Trophoblast cell (in vitro differentiated cells and primary cell): Measurements from ENCODE around the gene FCGR2B.
"Not testable (repeated sequence)": the region's sequence is repeated elsewhere in the genome, so short reads cannot be mapped to it uniquely, and the experiment has no call there.

ENCODE experiments used
- DNase-seq, 2 donors: peaks; one replicate each; pipeline ENCODE4 v3.0.0-alpha.2; 2016
- H2AFZ ChIP-seq: 2 replicates; pipeline ENCODE4 v1.6.1; 2013; ENCODE audit warnings: low read length, moderate library complexity, mild to moderate bottlenecking; ENCODE audit not compliant: insufficient read depth, poor library complexity
- H2AK5ac ChIP-seq: 2 replicates; pipeline ENCODE4 v1.6.1; 2013; ENCODE audit warnings: mild to moderate bottlenecking, low read length
- H2BK120ac ChIP-seq: 2 replicates; pipeline ENCODE4 v1.6.1; 2013; ENCODE audit warnings: low read length, mild to moderate bottlenecking, moderate library complexity; ENCODE audit not compliant: insufficient read depth, poor library complexity
- H2BK12ac ChIP-seq: 2 replicates; pipeline ENCODE4 v1.6.1; 2013; ENCODE audit warnings: mild to moderate bottlenecking, low read length, moderate library complexity
- H2BK5ac ChIP-seq: 2 replicates; pipeline ENCODE4 v1.6.1; 2013; ENCODE audit warnings: low read length, low read depth, moderate library complexity, mild to moderate bottlenecking; ENCODE audit not compliant: poor library complexity
- H3K14ac ChIP-seq: 2 replicates; pipeline ENCODE4 v1.6.1; 2013; ENCODE audit warnings: mild to moderate bottlenecking, low read length
- H3K18ac ChIP-seq: 2 replicates; pipeline ENCODE4 v1.6.1; 2013; ENCODE audit warnings: mild to moderate bottlenecking, low read length
- H3K23ac ChIP-seq: 2 replicates; pipeline ENCODE4 v1.6.1; 2013; ENCODE audit warnings: low read length
- H3K27ac ChIP-seq: 2 replicates; pipeline ENCODE4 v1.5.1; 2013; ENCODE audit warnings: low read depth, mild to moderate bottlenecking, inconsistent platforms, low read length, moderate library complexity
- H3K27me3 ChIP-seq: 2 replicates; pipeline ENCODE4 v1.6.1; 2013; ENCODE audit warnings: inconsistent platforms, mild to moderate bottlenecking, low read length, moderate library complexity; ENCODE audit not compliant: insufficient read depth
- H3K36me3 ChIP-seq, 2 experiments: 1 replicate in 1 of 2; 2 replicates in 1 of 2; pipeline ENCODE4 v1.6.1; 2013; ENCODE audit warnings: low read length in 2 of 2, mild to moderate bottlenecking in 2 of 2, moderate library complexity in 1 of 2; ENCODE audit not compliant: insufficient read depth in 2 of 2, control insufficient read depth in 1 of 2
- H3K4ac ChIP-seq: 2 replicates; pipeline ENCODE4 v1.6.1; 2013; ENCODE audit warnings: low read depth, mild to moderate bottlenecking, low read length, moderate library complexity
- H3K4me1 ChIP-seq, 2 experiments: 1 replicate in 1 of 2; 2 replicates in 1 of 2; pipeline ENCODE4 v1.6.1; 2013; ENCODE audit warnings: low read length in 2 of 2, mild to moderate bottlenecking in 2 of 2, moderate library complexity in 1 of 2; ENCODE audit not compliant: insufficient read depth in 2 of 2, control insufficient read depth in 1 of 2
- H3K4me2 ChIP-seq: 2 replicates; pipeline ENCODE4 v1.6.1; 2013; ENCODE audit warnings: inconsistent platforms, mild to moderate bottlenecking, low read length, moderate library complexity
- H3K4me3 ChIP-seq: 2 replicates; pipeline ENCODE4 v1.5.1; 2013; ENCODE audit warnings: mild to moderate bottlenecking, low read depth, low read length, inconsistent platforms
- H3K79me1 ChIP-seq: one replicate; pipeline ENCODE4 v1.6.1; 2013; ENCODE audit warnings: low read length
- H3K79me2 ChIP-seq: 2 replicates; pipeline ENCODE4 v1.6.1; 2013; ENCODE audit warnings: low read length, mild to moderate bottlenecking; ENCODE audit not compliant: control insufficient read depth, insufficient read depth, poor library complexity
- H3K9ac ChIP-seq: 2 replicates; pipeline ENCODE4 v1.6.1; 2013; ENCODE audit warnings: mild to moderate bottlenecking, low read length
- H3K9me3 ChIP-seq: 2 replicates; pipeline ENCODE4 v1.6.1; 2013; ENCODE audit warnings: low read depth, mild to moderate bottlenecking, control low read depth, inconsistent platforms, low read length; ENCODE audit not compliant: insufficient read depth
- H4K12ac ChIP-seq: 2 replicates; pipeline ENCODE4 v1.6.1; 2013; ENCODE audit warnings: low read depth, mild to moderate bottlenecking, low read length, moderate library complexity
- H4K8ac ChIP-seq: 2 replicates; pipeline ENCODE4 v1.6.1; 2013; ENCODE audit warnings: low read depth, mild to moderate bottlenecking, low read length, moderate library complexity
- H4K91ac ChIP-seq: one replicate; pipeline ENCODE4 v1.6.1; 2013; ENCODE audit warnings: low read depth, mild to moderate bottlenecking, low read length, moderate library complexity
- WGBS: extraction: QIAGEN DNeasy Blood & Tissue Kit; methylation state at CpG from one replicate; pipeline ENCODE4 v1.1.7; 2013; ENCODE audit warnings: missing lambda C conversion rate; ENCODE audit not compliant: insufficient read length, insufficient coverage; ENCODE audit errors: extremely low coverage; 5-methylcytosine and 5-hydroxymethylcytosine counted together

Gene FCGR2B

DNA sequence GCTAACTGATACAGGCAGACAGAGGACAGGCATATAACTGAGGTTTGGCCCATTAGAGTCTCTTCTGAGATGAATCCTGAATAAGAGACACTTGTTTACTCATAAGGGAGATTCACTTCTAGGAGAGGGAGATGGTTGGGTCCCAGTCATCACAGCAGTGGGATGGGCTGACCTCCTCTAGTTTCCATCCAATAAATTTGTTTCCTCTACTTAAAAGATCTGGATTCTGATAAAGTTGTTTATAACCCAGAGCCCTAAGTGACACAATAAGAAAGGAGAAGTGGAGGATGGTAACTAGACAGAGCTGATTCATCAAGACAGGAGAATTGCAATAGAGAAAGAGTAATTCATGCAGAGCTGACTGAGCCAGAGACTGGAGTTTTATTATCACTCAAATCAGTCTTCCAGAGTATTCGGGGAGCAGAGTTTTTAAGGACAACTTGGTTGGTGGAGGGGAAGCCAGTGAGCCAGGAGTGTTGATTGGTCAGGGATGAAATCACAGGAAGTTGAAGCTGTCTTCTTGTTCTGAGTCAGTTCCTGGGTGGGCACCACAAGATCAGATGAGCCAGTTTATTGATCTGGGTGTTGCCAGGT lies 26.7 kb upstream of the FCGR2B start:
- not testable (repeated sequence) for H4K91ac ChIP-seq
- WGBS = no CpG with 5 or more reads among the region's 1 CpG

DNA sequence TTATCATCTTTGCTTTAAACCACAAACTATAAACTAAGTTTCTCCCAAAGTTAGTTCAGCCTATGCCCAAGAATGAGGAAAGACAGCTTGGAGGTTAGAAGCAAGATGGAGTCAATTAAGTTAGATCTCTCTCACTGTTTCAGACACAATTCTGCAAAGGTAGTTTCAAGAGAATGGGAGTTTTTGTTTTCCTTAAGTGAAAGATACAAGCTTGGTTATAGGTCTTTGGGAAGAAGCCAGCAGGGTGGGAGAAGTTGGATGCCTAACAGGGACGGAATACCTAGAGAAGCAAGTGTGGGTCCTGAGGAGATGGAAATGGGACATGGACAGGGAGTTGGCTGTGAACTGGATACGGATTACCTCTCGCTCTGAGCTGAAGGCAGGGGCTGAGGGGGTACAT lies 26.0 kb upstream of the FCGR2B start:
- not testable (repeated sequence) for H3K4me3 ChIP-seq, H3K27me3 ChIP-seq, H3K9me3 ChIP-seq, H3K27ac ChIP-seq, H3K9ac ChIP-seq, H4K12ac ChIP-seq, H3K79me1 ChIP-seq, H3K36me3 ChIP-seq, H2BK12ac ChIP-seq, H2AK5ac ChIP-seq, H3K4me2 ChIP-seq, H3K4me1 ChIP-seq, H3K14ac ChIP-seq, H3K79me2 ChIP-seq, H2BK5ac ChIP-seq, DNase-seq, H2BK120ac ChIP-seq, H4K8ac ChIP-seq, H2AFZ ChIP-seq, H3K23ac ChIP-seq, H4K91ac ChIP-seq, H3K4ac ChIP-seq, H3K18ac ChIP-seq
- WGBS = no CpG with 5 or more reads among the region's 3 CpGs

More for the DNA sequence above, 26.7 kb upstream of the FCGR2B start:
- H3K9ac ChIP-seq, DNase-seq, H2BK12ac ChIP-seq, H3K9me3 ChIP-seq, H2AFZ ChIP-seq, H3K79me2 ChIP-seq, H2BK5ac ChIP-seq, H4K8ac ChIP-seq, H3K36me3 ChIP-seq, H2AK5ac ChIP-seq, H2BK120ac ChIP-seq, H3K27me3 ChIP-seq, H3K14ac ChIP-seq, H3K4me3 ChIP-seq, H3K23ac ChIP-seq, H4K12ac ChIP-seq, H3K4ac ChIP-seq, H3K18ac ChIP-seq, H3K79me1 ChIP-seq, H3K27ac ChIP-seq, H3K4me1 ChIP-seq, H3K4me2 ChIP-seq: not testable (repeated sequence)

DNA sequence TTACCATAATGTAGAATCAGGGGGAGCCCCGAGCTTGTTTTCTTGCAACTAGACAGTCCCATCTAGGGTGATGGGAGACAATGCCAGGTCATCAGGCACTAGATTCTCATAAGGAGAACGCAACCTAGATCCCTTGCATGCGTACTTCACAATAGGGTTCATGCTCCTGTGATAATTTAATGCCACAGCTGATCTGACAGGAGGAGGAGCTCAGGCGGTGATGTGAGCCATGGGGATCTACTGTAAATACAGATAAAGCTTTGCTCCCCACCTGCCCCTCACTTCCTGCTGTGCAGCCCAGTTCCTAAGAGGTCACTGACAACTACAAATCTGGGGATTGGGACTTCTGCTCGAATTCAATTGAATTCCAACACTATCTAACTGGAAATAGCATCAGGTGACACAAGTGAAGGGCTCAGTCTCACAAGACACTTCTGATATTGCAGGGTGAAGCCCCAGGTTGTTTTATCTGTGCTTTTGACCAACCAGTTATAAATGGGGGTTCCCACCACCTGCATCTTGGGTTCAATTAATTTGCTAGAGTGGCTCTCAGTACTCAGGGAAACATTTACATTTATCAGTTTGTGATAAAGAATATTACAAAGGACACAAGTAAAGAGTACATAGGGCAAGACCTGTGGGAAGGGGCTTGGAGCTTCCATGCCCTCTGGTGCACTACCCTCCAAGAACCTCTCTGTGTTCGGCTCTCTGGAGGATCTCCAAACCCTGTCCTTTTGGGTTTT lies 24.5 kb upstream of the FCGR2B start:
- H2BK5ac ChIP-seq = not testable (repeated sequence)

GRCh38 chr1:161639203-161639602 lies 23.7 kb upstream of the FCGR2B start:
- H3K9ac ChIP-seq, DNase-seq, H3K36me3 ChIP-seq, H4K12ac ChIP-seq, H2BK5ac ChIP-seq, H3K79me1 ChIP-seq, H4K91ac ChIP-seq, H3K4ac ChIP-seq, H2BK120ac ChIP-seq, H3K18ac ChIP-seq, H3K27me3 ChIP-seq, H3K27ac ChIP-seq, H3K4me1 ChIP-seq, H3K23ac ChIP-seq, H4K8ac ChIP-seq, H3K14ac ChIP-seq, H3K79me2 ChIP-seq, H2BK12ac ChIP-seq, H2AK5ac ChIP-seq, H2AFZ ChIP-seq, H3K4me3 ChIP-seq, H3K9me3 ChIP-seq, H3K4me2 ChIP-seq: not testable (repeated sequence)
- whole genome bisulfite sequencing = no CpG with 5 or more reads among the region's 2 CpGs

More for the DNA sequence above, 24.5 kb upstream of the FCGR2B start:
- H3K9ac ChIP-seq, H2BK12ac ChIP-seq, H2AK5ac ChIP-seq, H3K79me1 ChIP-seq, H3K18ac ChIP-seq, H3K27me3 ChIP-seq, H3K36me3 ChIP-seq, H3K4ac ChIP-seq, H3K9me3 ChIP-seq, H4K12ac ChIP-seq, H2BK120ac ChIP-seq, H4K8ac ChIP-seq, H4K91ac ChIP-seq, H3K4me3 ChIP-seq, H3K4me1 ChIP-seq, H2AFZ ChIP-seq, DNase-seq, H3K4me2 ChIP-seq, H3K14ac ChIP-seq, H3K23ac ChIP-seq, H3K79me2 ChIP-seq, H3K27ac ChIP-seq: not testable (repeated sequence)
- no CpG with 5 or more reads among the region's 6 CpGs for WGBS
